T-helper 2 cell treated with Interferon-gamma antibody and Interleukin-4, amounts not matched to agents 100 ng/mL and 5 ng/mL, for 36 hours (primary cell): Measurements from ENCODE around the gene RELN. TPM values are rescaled to one million over a fixed set of nuclear protein-coding genes. Genes with fewer than 3 reads are reported as not detected.

Experiments used
- intact Hi-C: fragments of 100-400 bp; cut with micrococcal nuclease; formaldehyde crosslinking; loops from one replicate; pipeline ENCODE4 v1.15.1; 2023
- total RNA-seq: library from RNA; stranded (reverse); gene quantifications from 2 replicates; pipeline ENCODE4 v1.2.3, GENCODE V29; 2022

Gene RELN
- total RNA-seq, 1 donor from 2014 or later = not detected

DNA sequence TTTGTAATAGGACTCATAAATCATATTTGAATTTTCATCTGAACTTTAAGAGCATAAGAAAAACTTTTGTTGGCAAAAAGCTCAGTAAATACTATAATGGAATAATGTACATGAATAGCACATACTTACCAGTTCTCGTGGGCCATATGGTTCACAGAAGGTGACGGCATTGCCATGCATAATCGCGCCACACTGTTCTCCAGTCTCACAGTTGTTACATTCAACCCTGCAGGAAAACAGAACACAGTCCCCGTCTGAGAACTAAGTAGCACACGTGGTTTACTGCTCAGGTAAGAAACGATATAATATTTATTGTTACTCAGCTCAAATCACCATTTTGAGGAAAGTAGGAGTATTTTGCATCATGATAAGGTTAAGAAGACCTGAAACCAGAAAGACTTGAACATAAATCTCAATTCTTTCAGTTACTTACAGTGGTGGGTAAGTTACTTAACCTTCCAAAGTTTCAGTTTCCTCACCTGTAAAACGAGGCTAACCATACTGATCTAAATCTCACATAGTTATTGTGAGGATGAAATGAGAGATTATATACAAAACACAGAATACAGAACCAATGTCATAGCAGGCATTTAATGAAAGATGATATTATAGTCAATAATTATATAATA is 261.4 kb downstream of the RELN start:
- intact Hi-C loops = no loop called here

DNA sequence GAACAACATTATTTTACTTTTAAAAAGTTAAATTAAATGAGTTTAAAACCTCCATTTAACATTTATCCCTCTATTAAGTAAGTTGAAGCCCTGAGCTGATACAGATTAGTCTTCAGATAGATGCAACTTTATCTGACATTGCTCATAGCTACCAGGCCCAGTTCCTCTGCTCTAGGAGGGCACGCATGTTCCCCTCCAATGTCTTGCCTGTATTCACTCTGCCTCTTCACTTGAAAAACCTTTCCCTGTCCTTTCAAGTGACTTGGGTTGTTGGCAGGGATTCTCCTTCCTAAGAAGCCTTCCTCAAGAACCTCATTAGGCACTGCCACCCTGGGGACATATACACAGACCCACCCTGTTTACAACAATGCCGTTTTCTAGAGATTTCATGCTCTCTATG is 270.4 kb downstream of the RELN start:
- intact Hi-C loops = no loop called here

DNA sequence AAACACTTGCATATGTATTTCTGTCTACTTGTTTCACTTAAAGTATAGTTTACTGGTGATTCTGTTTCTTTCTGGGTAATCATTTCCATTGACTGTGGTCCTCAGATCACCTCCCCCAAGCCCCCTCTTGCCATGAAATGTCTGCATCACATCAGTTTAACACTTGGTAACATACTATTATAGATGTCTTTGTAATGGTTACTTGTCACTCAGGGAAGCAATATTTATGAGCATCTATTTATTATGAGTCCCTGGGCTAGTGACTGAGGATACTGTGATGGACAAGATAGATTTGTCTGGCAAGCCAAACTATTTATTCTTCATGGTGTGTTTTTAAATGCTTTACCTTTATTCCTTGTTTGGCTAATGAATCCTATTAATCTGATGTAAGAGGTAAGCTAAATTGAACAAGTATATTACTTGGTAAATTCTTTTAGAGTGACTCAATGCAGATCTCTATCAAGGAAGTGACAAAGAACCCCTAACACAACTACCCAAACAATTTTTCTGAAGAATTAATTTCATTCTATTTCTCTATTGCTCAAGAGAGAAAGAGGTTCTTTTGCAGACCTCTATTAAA is 270.9 kb downstream of the RELN start:
- intact Hi-C loops = no loop called here

DNA sequence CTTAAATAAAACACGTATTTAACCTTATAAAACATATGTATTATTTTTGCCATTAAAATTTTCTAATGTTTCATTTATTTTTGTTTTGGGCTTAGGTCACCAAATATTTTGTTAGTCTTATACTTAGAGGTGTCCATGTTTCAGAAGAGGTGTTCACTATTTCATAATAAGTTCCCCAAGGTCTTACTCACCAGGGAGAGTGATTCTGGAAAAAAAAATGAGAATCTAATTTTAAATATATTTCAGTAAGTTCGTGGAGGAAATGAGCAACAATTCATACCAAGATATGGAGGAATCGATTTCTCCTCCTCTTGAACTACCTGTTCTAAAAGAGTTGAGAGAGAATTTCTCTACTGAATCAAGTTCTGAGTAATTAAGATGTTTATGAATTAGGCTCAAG is 271.9 kb downstream of the RELN start:
- intact Hi-C loops = no loop called here

DNA sequence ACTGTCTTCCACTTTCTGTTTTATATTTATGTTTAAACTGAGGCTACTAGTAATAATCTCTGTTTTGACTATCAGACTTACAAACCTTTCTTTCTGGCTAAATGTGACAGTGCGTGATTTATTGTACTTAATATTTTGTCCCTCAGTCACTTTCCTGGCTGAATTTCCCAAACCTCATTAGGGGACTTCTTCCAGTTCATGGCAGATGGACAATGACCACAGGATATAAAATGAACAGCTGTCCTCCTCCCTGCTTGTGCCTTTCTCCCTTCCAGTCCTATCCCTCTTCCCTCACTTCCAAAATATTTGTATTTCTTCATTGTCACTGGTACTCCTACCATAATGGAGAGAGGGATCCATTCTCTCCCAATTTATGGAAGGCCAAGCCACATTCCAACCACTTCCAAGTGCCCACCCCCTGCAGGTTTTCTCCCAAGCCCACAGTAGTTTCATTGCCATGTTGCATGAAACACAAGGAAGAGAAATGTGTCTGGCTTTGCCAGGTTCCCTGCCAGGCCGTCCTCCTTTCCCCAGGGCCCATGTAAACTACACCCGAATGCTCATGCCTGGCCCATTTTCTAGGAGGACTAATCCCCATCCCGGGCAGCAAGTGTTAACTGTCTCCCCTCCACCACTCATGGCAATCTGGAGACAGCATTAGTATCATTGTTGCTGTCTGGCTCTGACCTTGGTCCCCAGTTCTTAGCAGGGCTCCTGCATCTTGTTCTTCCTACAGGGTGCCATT is 273.9 kb downstream of the RELN start:
- intact Hi-C loops = no loop called here

DNA sequence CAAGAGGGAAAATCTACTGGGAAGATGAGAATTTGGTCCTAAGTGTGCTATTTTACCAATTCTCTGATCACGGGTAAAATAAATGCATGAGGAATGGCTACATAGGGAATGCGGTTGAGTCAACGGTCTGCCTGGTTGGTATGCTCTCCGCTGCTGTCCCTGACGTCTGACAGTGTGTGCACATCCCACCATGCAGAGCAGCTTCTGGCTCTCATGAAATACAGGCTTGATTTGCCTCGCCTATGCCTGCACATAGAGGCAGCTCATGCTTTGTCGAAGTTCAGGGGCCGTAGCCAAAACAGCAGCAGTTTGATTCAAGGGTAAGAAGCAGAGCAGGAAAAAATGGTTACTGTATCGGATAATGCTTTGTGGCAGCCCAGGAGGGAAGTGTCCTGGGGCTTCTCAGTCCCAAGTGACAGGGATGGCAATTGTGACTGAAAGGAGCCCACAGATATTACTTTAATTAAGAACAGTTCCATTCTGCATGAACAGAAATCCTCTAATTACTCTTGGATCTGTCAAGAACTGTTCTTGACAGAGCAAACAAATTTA is 275.0 kb downstream of the RELN start:
- intact Hi-C loops = no loop called here

DNA sequence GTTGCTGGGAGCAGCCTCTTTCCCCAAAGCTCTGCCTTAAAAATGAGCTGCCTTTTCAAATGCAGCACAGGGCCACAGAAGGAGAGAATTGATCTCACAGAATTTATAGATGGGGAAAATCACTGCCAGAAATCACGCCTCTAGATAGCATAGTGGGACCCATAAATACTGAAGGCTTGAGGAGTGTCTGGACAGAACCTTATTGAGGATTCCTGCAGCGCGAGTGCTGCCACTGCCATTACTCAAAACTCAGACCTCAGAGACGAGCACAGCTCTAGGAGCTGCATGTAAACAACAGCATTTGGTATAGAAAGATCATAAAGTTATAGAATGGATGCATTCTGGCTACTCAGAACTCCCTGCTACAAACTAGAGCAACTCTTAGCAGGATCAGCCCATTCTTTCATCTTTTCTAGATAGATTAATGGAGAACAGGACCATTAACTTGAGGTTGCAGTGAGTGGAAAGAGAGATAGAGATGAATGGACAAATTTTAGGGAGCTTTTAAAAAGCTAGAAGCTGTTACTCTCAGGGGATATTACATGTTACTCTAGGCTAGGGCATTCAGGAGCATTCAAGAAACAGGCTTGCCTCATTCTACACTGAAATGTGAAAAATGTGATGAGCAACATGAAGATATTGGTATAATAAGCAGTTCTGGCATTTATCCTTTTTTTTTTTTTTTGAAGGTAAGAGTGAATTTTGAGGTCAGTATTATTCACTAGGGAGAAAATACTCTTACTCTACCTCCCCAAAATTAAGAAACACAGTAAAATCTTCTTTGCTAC is 276.3 kb downstream of the RELN start:
- intact Hi-C loops = no loop called here

DNA sequence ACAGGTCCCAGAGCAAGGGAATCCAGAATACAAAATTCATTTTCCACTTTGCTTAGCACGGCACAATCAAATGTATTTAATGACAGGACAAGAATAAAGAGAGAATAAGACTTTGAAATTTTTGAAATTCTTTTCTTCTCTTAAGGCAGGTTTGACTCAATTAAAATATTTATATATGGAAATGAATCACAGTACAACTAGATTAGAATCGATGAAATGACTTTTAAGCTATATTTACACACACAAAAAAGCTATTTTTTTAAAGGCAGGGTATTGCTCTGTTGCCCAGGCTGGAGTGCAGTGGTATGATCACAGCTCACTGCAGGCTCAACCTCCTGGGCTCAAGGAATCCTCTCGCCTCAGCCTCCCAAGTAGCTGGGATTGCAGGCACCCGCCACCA is 278.0 kb downstream of the RELN start:
- intact Hi-C loops = no loop called here

DNA sequence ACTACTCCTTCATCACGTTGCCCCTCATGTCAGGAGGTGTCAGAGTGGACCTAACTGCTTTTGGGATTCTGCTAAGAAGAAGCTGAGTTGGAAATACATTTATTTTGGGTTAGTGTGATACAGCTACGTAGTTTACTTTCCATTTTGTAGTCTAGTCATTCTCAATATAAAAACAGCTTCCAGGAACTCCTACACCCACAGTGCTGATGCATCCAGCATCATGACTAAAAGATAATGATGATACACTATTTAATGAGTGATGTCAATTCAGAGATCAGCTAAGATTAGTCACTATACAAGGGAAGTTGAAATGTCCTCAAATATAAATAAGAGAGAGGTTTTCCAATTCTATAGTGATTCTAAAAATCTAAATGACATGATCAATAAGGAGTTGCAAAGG is 279.2 kb downstream of the RELN start:
- intact Hi-C loops = no loop called here

DNA sequence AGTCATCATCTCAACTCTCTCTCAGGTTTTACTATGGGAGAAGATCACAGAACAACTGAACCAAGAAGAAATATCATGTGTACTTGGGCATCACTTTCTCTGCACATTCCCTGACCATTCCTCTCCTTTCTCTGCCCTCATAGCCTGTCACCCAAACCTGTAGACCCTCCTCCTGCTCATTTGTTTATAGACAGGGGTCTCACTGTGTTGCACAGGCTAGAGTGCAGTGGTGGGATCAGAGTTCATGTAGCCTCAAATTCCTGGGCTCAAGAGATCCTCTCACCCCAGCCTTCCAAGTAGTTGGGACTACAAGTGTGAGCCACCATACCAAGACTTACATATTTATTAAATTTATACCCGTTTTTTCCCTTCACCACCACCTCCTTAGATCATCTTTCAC is 282.7 kb downstream of the RELN start:
- intact Hi-C loops = no loop called here

DNA sequence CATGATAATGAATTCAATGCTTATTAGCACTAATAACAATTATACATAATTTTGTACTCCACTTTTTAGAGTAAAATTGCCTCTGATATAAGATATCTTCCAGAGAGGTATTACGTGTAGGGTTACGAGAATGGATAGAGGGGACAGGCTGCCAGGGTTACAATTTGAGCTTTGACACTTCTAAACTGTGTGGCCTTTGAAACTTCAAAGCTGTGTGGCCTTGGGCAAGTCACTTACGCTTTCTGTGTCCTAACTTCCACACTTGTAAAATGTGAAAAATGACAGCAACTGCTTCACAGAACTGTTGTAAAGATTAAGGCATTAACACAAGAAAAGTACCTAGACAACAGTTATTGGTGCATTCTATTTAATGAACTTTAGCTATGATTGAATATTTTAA is 283.9 kb downstream of the RELN start:
- intact Hi-C loops = no loop called here

DNA sequence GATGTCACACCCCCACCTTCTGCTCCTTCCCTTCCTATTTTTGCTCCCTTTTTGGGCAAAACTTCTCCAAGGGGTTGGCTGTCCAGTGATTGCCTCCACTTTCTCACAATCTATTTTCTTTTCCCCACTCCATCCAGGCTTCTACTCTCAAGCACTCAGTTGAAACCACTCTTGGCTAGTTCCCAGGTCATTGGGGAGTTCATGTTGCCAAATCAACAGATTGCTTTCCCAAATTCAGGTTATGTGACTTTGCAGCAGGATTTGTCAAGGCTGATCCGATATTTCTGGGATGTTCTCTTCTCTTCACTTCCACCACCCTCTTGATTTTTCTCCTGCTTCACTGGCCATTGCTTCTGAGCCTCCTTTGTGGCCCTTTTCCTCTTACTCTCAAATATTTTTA is 284.8 kb downstream of the RELN start:
- intact Hi-C loops = no loop called here

DNA sequence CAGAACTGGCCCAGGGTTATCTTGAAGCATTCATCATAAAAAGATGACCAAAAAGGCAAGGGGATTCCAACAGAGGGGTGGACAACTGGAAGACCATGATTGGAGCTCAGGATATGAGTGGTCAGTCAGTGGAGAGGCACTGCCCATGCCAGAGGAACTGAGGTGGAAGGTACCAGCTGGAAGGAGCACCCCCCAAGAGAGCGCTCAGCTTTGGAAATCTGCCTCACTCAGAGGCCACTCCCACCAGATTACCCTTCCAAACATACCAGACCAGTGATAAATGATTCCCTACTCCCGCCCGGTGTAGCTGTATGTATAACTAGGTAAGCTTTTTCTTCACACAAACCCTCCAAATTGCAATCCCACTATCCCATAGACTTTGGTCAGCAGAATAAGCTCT is 286.5 kb downstream of the RELN start:
- intact Hi-C loops = no loop called here

DNA sequence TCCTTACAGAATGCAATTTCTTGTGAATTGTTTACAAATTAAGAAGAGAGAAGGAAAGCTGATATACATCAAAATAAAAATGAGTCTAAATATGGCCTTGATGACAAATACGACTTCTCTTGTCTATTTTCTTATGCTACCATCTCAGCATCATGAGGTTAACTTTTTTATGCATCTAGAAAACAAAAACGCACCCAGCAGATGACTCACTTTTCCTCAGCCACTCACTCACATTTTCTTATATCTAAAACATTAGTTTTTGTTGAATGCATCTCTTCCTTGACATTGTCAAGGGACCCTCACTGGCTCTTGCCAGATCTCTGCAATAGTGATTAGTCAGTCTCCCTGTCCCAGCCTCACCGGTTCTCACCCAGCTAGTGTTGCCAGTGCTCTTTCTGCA is 287.0 kb downstream of the RELN start:
- intact Hi-C loops = no loop called here

DNA sequence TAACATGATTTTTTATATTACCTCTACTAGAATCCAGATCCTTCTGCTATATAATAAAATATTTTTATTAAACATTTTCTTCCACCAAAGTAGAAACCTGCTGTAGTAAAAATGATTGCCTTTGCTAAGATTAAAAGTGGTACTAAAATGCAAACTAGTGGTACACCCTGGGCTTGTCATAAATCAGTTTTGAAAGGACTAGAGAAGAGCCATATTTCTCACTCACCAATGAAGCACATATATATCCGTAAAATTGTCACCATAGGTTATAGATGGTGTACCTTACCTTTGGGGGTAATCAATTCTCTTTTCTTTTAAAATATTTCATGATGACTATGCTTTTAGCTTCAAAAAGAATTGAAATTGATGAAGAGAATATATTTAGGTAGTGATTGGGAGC is 290.4 kb downstream of the RELN start:
- intact Hi-C loops = no loop called here

DNA sequence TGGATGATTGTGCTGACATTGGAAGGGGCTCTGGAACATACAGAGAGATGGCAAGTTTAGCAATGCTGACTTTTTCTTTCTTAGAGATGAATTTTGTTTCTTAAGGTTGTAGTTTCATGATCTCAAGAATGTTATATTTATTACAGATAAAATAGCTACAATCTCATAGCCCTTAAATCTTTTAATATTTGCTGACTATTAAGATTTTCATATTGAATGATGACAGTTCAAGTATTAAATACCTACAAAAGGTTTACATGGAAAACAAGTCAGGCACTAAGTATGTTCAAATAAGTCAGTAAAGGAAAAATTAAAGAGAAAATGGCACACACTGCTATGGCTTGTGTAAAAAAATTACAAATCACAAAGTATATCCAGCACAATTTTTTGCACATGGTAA is 291.4 kb downstream of the RELN start:
- intact Hi-C loops = no loop called here

DNA sequence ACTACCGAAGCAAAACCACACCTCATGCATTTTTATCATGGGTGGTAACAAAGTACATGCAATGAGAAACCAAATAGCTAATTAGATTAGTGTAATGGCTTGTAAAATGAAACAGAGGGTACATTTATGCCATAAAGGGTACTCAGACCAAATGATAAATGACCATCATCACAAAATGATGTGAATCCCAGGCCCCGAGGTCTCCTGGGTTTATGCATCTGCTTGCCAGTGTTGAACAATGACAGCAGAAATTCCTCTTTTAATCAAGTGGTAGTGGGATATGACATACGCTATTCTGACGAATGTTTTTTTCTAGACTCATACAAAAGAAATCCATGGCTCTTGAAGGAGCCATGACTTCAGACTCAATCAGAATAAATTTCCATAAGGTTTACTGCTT is 293.9 kb downstream of the RELN start:
- intact Hi-C loops = no loop called here

DNA sequence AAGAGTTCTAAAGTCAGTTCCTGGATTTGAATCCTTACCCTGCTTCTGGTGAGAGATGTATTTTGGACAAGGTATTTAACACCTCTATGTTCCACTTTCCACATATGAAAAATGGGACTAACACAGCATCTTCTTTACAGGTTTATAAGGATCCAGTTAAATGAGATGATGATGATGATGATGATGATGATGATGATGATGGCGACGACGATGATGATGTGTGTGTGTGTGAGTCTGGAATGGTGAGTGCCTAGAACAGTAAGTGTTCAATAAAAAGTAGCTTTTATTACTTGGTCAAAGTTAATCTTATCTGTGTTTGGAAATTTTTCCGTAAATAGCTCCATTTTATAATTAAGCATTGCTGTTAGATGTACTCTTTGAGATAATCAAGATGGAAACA is 295.2 kb downstream of the RELN start:
- intact Hi-C loops = no loop called here

DNA sequence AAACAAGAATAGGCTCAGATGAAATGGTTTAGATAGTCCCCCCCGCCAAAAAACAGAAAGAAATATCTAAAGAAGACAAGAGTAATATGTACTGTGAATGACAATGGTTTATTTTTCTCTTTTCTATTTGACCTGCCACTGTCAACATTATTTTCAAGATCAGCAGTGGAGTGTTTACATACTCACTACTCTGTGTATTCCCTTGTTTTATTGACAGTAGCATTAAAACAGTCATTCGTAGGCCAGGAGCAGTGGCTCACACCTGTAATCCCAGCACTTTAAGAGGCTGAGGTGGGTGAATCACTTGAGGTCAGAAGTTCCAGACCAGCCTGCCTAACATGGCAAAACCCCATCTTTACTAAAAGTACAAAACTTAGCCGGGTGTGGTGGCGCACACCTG is 298.2 kb downstream of the RELN start:
- intact Hi-C loops = no loop called here

DNA sequence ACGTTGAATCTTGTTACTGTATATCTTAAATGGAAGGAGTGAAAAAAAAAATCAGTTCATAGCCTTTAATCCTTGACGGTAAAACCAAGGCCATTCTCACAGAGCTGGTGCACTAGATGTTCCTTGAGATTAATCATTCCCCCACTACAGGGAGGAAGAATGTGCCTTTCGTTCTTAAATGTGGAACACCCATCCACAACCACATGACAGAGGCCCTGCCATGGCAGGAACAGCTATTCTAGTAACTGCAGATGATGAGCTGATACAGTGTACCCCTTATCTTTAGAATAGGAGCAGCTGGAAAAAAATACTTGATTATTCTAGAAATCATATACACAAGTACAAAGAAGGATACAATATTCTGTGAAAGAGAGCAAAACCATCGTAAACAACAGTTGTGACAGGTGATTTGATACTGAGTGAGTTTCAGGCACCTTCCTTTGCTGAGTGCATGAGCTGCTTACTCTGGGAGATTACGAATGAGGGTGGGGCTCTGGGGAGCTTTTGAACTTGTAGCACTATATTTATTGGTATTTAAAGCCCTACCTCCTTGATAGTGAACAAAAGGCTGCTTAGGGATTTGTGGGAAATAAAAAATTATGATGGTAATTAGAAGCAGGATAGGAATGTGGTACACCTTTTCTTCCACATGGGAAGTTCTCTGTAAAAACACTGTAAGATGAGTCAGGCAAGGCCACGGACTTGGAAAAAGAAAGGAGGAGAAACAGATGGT is 299.1 kb downstream of the RELN start:
- intact Hi-C loops = no loop called here

DNA sequence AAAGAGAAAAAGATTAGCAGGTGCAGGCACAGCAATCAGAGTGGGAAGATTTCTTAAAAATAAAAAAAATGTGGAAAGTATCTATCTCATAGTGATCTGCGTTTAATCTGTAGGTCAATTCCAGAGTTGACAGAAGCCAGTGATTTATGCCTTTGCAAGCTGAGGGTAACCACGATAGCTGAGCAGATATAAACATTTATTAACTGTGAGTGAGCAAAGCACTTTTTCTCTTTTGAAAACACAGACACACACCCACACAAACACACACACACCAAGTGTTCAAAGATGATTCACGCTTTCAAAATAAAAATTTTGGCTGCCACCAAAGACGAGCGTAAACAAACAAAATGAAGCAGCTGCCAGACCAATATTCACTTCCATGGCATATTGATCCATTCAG is 300.2 kb downstream of the RELN start:
- intact Hi-C loops = no loop called here
